Measurements from ENCODE around the gene UBE2E1. TPM values are rescaled to one million over a fixed set of nuclear protein-coding genes. Genes with fewer than 3 reads are reported as not detected.

Gene UBE2E1
- total and polyA plus RNA-seq, 11 donors, result 43.7 to 97.1 (median 65.0) TPM

- peaks cover 0 to 24% (median 7%) of the 10 kb centered on the region in 9 donors for H3K36me3 ChIP-seq
- H3K4me3 ChIP-seq, result no peak overlapping the region
- 85 to 91% (median 88%) methylated on average over 6 of the region's 6 CpGs for WGBS, 4 donors
- DNase-seq, result no peak
- intact Hi-C loops (cut with DNase I), result loop anchor here in 2 of 10 donors (5.0 to 10.0 kb wide), 3 partner anchors 102 to 352 kb away; no protein-coding TSS in a partner anchor
- no peak for TF ChIP-seq CTCF (IDR thresholded peaks at IDR 0.05)
- TF ChIP-seq POLR2A (IDR thresholded peaks at IDR 0.05), result no peak
- peaks cover 0 to 32% (median 18%) of the 10 kb centered on the region in 12 donors for H3K4me1 ChIP-seq
- no peaks in the 10 kb centered on the region for H3K9me3 ChIP-seq
- ATAC-seq, result no peak
- H3K27ac ChIP-seq, result no peak overlapping the region
- no peaks in the 10 kb centered on the region for H3K27me3 ChIP-seq
These were observed 79.5 kb downstream of the UBE2E1 start for GRCh38 chr3:23885210-23885609.

GRCh38 chr3:23886311-23886710 is 80.6 kb downstream of the UBE2E1 start:
- Histone ChIP-seq H3K4me3 (no peak overlapping the region), H3K9me3 (no peaks in the 10 kb centered on the region), H3K27me3 (no peaks in the 10 kb centered on the region), H3K27ac (no peak overlapping the region), H3K4me1 (peaks cover 0 to 22% (median 8%) of the 10 kb centered on the region in 12 donors), H3K36me3 (peaks cover 0 to 32% (median 7%) of the 10 kb centered on the region in 9 donors)
- DNase-seq (no peak), ATAC-seq (no peak)
- 93 to 96% (median 95%) methylated on average over 3 of the region's 3 CpGs for WGBS, 4 donors
- intact Hi-C loops (cut with DNase I), result loop anchor here in 2 of 10 donors (5.0 to 10.0 kb wide), 3 partner anchors 101 to 351 kb away; no protein-coding TSS in a partner anchor
- TF ChIP-seq POLR2A (IDR thresholded peaks at IDR 0.05) (no peak), CTCF (IDR thresholded peaks at IDR 0.05) (no peak)

- Histone ChIP-seq H3K4me3 (no peak overlapping the region), H3K4me1 (peaks cover 0 to 22% (median 8%) of the 10 kb centered on the region in 12 donors), H3K9me3 (no peaks in the 10 kb centered on the region), H3K36me3 (peaks cover 0 to 45% (median 13%) of the 10 kb centered on the region in 9 donors), H3K27me3 (no peaks in the 10 kb centered on the region), H3K27ac (no peak overlapping the region)
- intact Hi-C loops (cut with DNase I), result loop anchor here in 3 of 10 donors (2.0 to 10.0 kb wide), 4 partner anchors 56 to 349 kb away; partner anchors contain the start of gene NR1D2 (in 2 of the 3)
- ATAC-seq, result peak in 1 of 4 donors; percentile 27
- WGBS, 4 donors, result 50 to 62% (median 55%) methylated on average over 3 of the region's 3 CpGs
- DNase-seq, result no peak
- no peak for TF ChIP-seq POLR2A (IDR thresholded peaks at IDR 0.05)
- TF ChIP-seq CTCF (IDR thresholded peaks at IDR 0.05), result peak; percentile 71 to 93 (median 80)
These were observed 83.0 kb downstream of the UBE2E1 start for GRCh38 chr3:23888617-23889228.

GRCh38 chr3:23889386-23889785 is 83.6 kb downstream of the UBE2E1 start:
- H3K36me3 ChIP-seq, result peaks cover 0 to 49% (median 13%) of the 10 kb centered on the region in 9 donors
- H3K9me3 ChIP-seq, result no peaks in the 10 kb centered on the region
- H3K4me3 ChIP-seq, result no peak overlapping the region
- no peak for DNase-seq
- no peak for TF ChIP-seq CTCF (IDR thresholded peaks at IDR 0.05)
- TF ChIP-seq POLR2A (IDR thresholded peaks at IDR 0.05), result no peak
- intact Hi-C loops (cut with DNase I), result loop anchor here in 3 of 10 donors (2.0 to 10.0 kb wide), 4 partner anchors 55 to 348 kb away; partner anchors contain the start of gene NR1D2 (in 2 of the 3)
- H3K4me1 ChIP-seq, result peaks cover 0 to 22% (median 8%) of the 10 kb centered on the region in 12 donors
- H3K27ac ChIP-seq, result no peak overlapping the region
- ATAC-seq, result no peak
- no peaks in the 10 kb centered on the region for H3K27me3 ChIP-seq
- 63 to 80% (median 77%) methylated on average over 2 of the region's 2 CpGs for WGBS, 4 donors
